Lung (tissue), 12 donors: ENCODE measurements around the gene LINC01488. TPM values are rescaled to one million over a fixed set of nuclear protein-coding genes. Genes with fewer than 3 reads are reported as not detected.

Experiments
- ATAC-seq: fragments of 200-7000 bp; cut with Tn5 transposase; one replicate; pipeline ENCODE4 v1.9.1; 2020; ENCODE audit warnings: moderate number of reproducible peaks; ENCODE audit not compliant: insufficient read depth, low FRiP score
- DNase-seq, 3 donors: peaks; one replicate each; pipeline ENCODE4 v3.0.0-alpha.2; 2013 to 2017
- H3K27ac ChIP-seq, 2 donors: one replicate each; pipeline ENCODE4 v1.5.1; 2013; ENCODE audit warnings: mild to moderate bottlenecking in 2 of 2, moderate library complexity in 2 of 2, control low read depth in 1 of 2, inconsistent platforms in 1 of 2, low read depth in 1 of 2, low read length in 1 of 2
- H3K27me3 ChIP-seq, 3 donors: one replicate each; pipeline ENCODE4 v1.5.1; 2013; ENCODE audit warnings: low read length in 2 of 3; ENCODE audit not compliant: control insufficient read depth in 3 of 3, insufficient read depth in 3 of 3
- H3K36me3 ChIP-seq, 4 donors: one replicate each; pipeline ENCODE4 v1.5.1; 2013; ENCODE audit warnings: low read length in 4 of 4, mild to moderate bottlenecking in 1 of 4, moderate library complexity in 1 of 4; ENCODE audit not compliant: control insufficient read depth in 4 of 4, insufficient read depth in 4 of 4
- H3K4me1 ChIP-seq, 5 donors: one replicate each; pipeline ENCODE4 v1.5.1; 2013; ENCODE audit warnings: low read length in 5 of 5, mild to moderate bottlenecking in 2 of 5, moderate library complexity in 1 of 5; ENCODE audit not compliant: control insufficient read depth in 5 of 5, insufficient read depth in 5 of 5
- H3K4me3 ChIP-seq: one replicate; pipeline ENCODE4 v1.5.1; 2013; ENCODE audit warnings: mild to moderate bottlenecking, control low read depth, moderate library complexity
- H3K9ac ChIP-seq, 2 donors: one replicate each; pipeline ENCODE4 v1.5.1; 2013; ENCODE audit warnings: low read length in 2 of 2, control low read depth in 1 of 2; ENCODE audit not compliant: insufficient read depth in 1 of 2
- H3K9me3 ChIP-seq, 4 donors: one replicate each; pipeline ENCODE4 v1.5.1; 2013; ENCODE audit warnings: low read length in 3 of 4, mild to moderate bottlenecking in 1 of 4, moderate library complexity in 1 of 4; ENCODE audit not compliant: control insufficient read depth in 4 of 4, insufficient read depth in 3 of 4
- CTCF ChIP-seq: IDR thresholded peaks from 2 replicates; pipeline ENCODE4 v1.5.1; 2012; ENCODE audit warnings: mild to moderate bottlenecking; ENCODE audit errors: control extremely low read depth, extremely low read depth
- WGBS, 2 donors: extraction: QIAGEN DNeasy Blood & Tissue Kit; methylation state at CpG; one replicate each; pipeline ENCODE4 v1.1.7; 2013; 5-methylcytosine and 5-hydroxymethylcytosine counted together
- polyA plus RNA-seq, 2 donors: library from polyadenylated mRNA; stranded (reverse); fragments of 200-250 nt; gene quantifications; one replicate each; pipeline ENCODE4 v1.2.1, GENCODE V29; 2013
- total RNA-seq, 2 donors: library from RNA; depleted of rRNA in 1 of 2; stranded (reverse); fragments of >200 nt in 1 of 2; gene quantifications; one replicate each; pipeline ENCODE4 v1.2.1, GENCODE V29; 2014 to 2021
- donor health status: control.
- donor health status: control.
- donor health status: Bipolar disorder and iron deficiency.
- donor health status: healthy.
- donor health status: DM: yes; HTN: yes; CAD: no.

The LINC01488 gene
- total and polyA plus RNA-seq, 4 donors, result not detected

- TF ChIP-seq CTCF, result no peak
- 62 to 88% methylated on average over 2 of the region's 2 CpGs for WGBS, 2 donors
- no peaks in the 10 kb centered on the region for H3K9me3 ChIP-seq
- no peaks in the 10 kb centered on the region for H3K27me3 ChIP-seq
- no peak overlapping the region for H3K9ac ChIP-seq
- ATAC-seq (no peak), DNase-seq (no peak)
- H3K36me3 ChIP-seq, result no peaks in the 10 kb centered on the region
- peaks cover 3 to 56% (median 21%) of the 10 kb centered on the region in 5 donors for H3K4me1 ChIP-seq
- H3K4me3 ChIP-seq, result no peak overlapping the region
- H3K27ac ChIP-seq, result no peak overlapping the region
Observed at GRCh38 chr11:69482322-69482721, 859 bp downstream of the LINC01488 start.

- TF ChIP-seq CTCF, result no peak
- no peaks in the 10 kb centered on the region for H3K36me3 ChIP-seq
- H3K9me3 ChIP-seq, result no peaks in the 10 kb centered on the region
- no peak for ATAC-seq
- no peak for DNase-seq
- H3K4me3 ChIP-seq, result no peak overlapping the region
- 86 to 92% methylated on average over 3 of the region's 3 CpGs for WGBS, 2 donors
- H3K9ac ChIP-seq, result no peak overlapping the region
- H3K27ac ChIP-seq, result no peak overlapping the region
- peaks cover 3 to 56% (median 21%) of the 10 kb centered on the region in 5 donors for H3K4me1 ChIP-seq
- H3K27me3 ChIP-seq, result no peaks in the 10 kb centered on the region
Observed at GRCh38 chr11:69483170-69483569, 1.7 kb downstream of the LINC01488 start.

- peaks cover 3 to 56% (median 21%) of the 10 kb centered on the region in 5 donors for H3K4me1 ChIP-seq
- WGBS, 2 donors, result 72 to 73% methylated on average over 25 of the region's 25 CpGs
- no peak for ATAC-seq
- peak; percentile 79 to 87 (median 81) for DNase-seq
- no peaks in the 10 kb centered on the region for H3K27me3 ChIP-seq
- H3K9ac ChIP-seq, result peak overlapping the region in 1 of 2 donors; percentile 14
- peak overlapping the region in 1 of 2 donors; percentile 26 for H3K27ac ChIP-seq
- no peak for TF ChIP-seq CTCF
- no peaks in the 10 kb centered on the region for H3K36me3 ChIP-seq
- no peak overlapping the region for H3K4me3 ChIP-seq
- H3K9me3 ChIP-seq, result no peaks in the 10 kb centered on the region
Observed at GRCh38 chr11:69483691-69484426, 2.4 kb downstream of the LINC01488 start.
